ENCODE data around the gene PPP2R5B. TPM values are rescaled to one million over a fixed set of nuclear protein-coding genes. Genes with fewer than 3 reads are reported as not detected.

PPP2R5B gene
- total RNA-seq: 28.3 TPM
- long read RNA-seq, partial matches to known transcripts: 87 of 109 reads
- long read RNA-seq, other reads (novel, unspliced or antisense): 19 of 109 reads

DNA sequence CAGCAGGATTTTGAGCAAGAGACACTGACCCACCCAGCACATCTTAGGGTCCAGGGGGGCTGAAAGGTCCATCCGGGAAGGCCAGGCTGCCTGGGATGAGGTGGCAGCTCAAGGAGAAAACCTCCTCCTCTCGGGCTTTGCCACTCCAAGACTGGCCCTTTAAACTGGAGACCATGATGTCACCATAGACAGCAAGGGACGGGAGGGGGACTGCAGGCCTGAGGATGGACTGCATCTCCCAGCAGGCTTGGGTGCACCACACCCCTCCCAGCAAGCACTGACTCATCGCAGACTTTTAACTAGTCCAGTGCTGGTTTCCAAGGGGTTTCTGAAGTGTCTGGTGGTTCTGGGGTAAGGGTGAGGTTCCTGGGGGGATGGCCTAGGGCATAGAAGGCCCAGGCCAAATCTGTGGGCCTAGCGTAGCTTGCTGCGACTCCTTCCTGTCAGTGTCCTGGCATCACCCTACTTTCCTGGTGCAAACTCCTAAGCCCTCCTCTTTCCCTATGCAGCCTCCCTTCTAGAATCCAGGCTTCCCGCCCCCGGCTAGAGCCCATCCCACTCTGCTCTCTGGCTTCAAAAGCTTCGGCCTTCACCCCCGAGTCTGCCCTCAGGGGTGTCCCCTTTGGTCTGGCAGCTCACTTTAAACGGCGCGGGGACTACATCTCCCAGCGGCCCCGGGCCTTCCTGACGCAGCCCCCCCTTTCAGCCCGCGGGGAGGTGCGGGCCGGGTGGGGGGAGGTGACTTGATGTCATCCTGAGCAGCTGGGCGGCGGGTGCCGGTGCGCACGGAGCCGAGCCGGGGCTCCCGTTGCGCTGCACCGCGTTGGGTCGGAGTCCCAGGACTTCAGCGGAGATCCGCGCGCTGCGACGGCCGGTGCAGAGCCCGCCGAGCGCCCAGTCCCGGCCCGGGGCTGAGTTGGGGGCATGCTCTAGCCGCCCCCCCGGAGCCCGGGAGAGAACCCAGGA is at the start of gene PPP2R5B:
TSS of gene PPP2R5B (plus strand) at position 746 of the 966 bp plus-strand sequence. CDS start 1,046 bp downstream, outside the sequence.
- DNase-seq (ENCODE audit: low spot score): peak; percentile 96

DNA sequence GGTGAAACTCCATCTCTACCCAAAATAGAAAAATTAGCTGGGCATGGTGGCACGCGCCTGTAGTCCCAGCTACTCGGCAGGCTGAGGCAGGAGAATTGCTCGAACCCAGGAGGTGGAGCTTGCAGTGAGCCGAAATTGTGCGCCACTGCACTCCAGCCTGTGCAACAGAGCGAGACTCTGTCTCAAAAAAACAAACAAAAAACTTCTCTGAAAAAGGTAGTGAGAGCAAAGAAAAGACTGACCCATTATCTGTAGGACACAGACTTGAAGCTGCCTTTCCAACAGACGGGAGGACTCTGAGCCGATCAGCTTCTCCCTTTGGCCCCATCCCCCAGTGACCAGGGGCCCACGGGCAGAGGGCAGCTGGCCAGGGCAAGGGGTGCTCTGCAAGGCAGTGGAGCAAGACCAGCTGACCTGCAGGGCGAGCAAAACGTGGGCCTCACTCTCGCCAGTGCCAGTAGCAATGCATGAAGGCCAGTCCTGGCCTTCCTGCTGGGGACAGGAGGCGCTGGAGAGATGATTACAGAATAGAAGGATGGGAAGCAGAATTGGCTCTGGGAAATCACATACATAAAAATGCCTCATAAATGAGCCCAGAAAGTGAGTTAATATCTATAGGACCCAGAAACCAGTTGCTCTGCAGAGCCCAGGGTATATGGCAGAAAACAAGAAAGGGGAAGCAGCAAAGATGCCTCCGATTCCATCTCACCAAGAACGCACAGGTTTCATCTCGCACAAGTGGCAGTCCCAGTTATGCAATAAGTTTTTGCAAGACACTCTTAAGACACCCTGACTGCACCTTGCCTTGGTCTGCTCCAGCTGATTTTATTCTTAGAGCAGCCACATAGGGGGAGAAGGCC is 48.9 kb upstream of the PPP2R5B start:
- DNase-seq (ENCODE audit: low spot score): no peak

DNA sequence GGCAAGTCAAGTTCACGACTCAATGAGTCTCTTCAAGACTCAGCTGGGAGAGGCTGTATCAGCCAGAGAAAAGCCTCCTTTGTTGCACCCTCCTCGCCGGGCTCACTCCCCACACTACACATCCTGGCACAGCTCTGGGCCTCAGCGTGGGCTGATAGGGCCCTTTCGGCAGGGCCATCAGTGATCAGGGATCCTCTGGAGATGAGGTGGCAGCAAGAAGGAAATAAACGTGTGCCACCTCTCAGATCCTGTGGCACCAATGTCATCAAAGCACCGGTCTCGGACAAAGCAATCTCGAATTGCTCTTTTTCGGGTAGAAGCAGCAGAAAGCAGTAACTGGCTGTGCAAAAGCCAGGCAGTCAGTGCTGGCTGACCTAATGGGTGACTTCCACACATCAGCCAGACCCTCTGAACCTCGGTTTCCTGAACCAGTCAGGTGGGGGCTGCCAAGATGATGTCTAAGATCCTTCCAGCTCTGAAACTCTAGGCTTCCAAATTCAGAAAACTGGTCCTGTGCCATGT is 48.2 kb upstream of the PPP2R5B start:
- DNase-seq (ENCODE audit: low spot score): no peak

DNA sequence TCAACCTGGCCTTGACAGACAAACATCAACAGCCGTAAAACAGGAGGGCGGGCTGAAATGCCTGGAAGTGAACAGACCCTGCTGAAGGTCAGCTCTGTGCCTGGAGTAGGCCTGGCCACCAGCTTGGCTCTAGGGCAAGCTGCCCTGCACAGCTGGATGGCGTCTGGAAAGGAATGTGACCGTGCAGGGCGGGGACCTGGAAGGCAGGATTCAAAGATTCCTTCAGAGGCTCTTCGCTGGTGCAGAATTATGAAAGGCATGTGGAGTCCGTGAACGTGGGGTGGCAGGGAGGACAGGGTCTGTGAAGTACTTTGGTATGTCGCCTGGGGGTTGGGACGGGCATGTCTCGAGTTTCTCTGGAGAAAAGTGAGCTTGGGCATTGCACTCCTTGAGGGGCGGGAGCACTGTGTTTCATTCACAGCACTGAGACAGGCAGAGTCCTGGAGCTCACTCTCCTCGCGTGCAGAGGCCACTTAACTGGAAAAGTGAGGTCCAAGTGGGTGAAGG is 47.6 kb upstream of the PPP2R5B start:
- no peak for DNase-seq (ENCODE audit: low spot score)

DNA sequence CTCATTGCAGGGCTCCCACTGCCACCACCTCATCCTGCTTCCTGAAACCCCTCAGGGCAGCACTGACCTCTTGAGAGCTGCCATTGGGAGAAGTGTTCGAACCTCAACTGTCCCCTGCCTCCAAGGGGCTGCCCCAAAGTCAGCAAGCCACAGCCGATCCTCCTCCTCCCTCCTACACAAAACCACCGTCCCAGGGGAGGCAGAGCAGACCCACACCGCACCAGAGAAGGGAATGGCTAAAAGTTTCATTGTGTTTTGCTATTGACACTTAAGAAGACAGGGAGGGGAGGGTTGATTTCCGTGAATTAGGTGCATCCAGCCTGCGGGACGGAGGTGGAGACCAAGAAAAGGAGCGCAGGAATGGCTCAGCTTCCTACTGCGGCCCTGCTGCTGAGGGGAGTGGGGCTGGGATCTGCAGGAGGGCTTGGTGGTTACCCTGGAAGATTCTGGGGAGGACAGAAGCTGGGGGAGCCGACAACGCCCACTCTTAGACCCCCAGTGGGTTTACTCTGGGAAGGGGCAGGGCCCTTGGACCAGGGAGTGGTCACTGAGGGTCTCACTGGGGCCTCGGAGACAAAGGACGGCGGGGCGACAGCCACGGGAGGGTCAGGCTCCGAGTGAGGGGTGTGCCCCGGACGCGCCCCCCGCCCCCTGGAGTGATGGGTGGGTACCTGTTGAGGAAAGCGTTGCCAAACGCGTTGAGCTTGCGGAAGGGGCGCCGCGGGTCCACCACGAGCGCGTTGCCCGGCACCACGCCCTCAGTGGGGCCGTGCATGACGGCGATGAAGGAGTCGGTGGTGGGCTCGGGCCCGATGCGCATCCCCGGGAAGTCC is 46.9 kb upstream of the PPP2R5B start:
- no peak for DNase-seq (ENCODE audit: low spot score)

DNA sequence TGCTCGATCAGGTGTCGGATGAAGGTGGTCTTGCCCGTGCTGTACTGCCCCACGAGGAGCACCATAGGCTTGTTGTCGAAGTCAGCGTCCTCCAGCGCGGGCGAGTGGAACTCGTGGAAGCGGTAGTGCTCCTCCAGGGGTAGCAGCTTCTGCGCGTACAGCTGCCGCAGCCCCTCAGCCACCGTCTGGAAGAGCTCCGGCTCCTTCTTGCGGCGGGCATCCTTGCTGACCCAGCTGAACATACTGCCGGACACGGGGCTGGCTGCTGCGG is 46.3 kb upstream of the PPP2R5B start:
- no peak for DNase-seq (ENCODE audit: low spot score)

DNA sequence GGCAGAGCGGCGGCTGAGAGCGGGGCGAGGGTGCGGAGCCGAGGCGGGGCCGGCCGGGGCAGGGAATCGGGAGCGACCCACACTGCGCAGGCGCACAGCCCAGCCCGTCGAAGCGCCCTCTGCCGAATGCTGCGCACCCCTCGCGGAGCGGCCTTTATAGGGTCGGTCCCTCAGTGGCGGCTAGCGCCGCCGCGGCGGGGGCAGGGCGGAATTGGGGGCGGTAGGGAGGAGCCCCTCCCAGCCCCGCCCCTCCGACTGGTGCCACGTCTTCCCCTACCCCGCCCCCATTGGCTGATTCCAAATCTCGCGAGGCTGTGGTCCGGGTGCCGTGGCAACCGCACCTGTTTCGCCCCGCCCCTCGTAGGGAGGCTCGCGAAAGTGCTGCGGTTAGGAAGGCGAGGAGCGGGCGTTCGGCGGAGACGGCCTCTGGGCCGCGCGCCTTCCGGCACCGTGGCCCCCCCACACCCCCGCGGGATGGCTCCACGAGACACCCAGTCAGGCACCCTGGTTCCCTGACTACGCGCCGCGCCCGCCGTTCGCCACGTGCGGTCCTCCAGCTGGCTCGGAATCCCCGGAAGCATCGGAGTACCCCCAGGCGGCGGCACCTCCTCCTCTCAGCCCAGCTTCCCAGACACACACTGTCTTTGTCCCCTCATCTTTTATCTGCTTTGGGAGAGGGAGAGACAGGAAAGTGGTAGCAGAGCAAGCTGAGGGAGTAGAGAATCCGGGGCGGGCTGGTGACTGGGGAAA is 45.8 kb upstream of the PPP2R5B start, which contains the start of gene EHD1:
TSS of gene EHD1 (minus strand) at position 128 of the 750 bp plus-strand sequence. CDS start 157 bp downstream, outside the sequence.
- peak; percentile 100 for DNase-seq (ENCODE audit: low spot score)

DNA sequence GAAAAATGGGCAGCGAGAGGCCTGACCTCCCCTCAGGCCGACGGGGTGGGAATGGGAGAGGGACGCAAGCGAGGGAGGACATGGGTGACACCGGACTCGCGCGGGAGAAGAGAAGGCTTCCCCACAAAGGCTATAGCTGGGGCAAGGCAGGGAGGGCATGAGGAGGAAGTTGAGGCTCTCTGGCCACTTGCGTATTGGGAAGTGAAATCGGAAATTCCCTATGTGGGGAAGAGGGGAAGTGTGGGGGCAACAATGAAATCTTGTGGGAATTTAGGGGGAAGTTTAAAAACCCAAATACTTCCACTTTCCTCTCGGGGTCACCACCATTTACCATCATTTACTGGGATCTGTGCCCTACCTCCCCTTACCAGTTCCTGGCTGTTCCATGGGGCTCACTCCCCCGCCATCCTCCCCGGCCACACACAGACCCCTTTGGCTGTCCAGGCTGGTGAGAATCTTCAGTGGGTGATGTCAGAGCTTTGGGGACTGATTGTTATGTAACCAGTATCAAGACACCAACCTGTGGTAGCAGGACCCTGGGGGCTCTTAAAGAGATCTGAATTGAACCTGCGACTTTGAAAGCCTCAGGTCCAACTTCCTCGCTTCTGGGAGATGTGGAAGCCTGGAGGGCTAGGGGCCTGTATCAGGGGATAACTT is 45.1 kb upstream of the PPP2R5B start:
- no peak for DNase-seq (ENCODE audit: low spot score)

DNA sequence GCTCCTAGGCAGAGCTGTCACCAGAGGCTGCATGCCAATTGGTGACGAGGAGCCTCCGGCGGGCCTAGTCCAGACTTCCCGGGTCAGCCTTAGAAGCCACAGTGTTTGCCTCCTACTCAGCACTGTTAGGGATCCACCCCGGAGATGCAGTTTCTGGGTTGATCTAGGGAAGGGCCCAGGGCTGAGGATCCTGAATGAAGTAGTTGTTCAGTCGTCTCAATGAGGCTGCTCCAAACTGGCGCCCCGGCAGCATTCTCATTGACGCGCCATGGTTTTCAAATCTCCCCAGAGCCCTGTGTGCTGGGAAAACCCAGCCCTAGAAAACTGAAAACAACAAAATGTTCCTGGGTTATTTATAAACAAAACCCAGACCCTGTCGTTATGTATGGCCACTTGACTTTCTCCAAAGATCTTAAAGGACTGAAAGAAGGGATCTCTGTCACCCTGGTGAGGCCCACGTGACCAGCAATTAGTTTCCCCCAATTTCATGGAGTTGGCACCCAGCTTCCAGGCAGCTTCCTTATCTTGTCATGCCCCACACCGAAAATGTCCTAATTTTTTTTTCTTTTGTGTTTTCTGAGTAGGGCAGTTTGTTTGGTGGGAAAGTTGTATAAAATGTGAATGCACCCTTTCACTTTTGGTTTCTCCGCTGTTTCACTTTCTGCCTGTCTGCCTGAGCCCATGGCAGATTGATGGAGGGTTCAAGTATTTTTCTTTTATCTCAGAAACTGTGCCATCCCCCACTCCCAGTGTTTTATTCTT is 44.1 kb upstream of the PPP2R5B start:
- no peak for DNase-seq (ENCODE audit: low spot score)

DNA sequence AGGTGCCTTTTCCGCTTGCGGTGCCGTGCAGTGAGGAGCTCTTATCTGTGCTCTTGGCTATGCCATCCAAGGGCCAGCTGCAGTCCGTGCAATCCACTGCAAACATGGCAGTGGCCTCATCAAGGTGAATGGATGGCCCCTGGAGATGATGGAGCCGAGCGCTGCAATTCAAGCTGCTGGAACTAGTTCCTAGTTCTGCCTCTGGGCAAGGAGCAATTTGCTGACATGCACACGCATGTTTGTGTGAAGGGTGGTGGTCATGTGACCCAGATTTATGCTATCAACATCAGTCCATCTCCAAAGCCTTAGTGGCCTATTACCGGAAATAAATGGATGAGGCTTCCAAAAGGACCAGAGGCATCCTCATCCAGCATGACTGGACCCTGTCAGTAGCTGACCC is 43.0 kb upstream of the PPP2R5B start:
- DNase-seq (ENCODE audit: low spot score): no peak

DNA sequence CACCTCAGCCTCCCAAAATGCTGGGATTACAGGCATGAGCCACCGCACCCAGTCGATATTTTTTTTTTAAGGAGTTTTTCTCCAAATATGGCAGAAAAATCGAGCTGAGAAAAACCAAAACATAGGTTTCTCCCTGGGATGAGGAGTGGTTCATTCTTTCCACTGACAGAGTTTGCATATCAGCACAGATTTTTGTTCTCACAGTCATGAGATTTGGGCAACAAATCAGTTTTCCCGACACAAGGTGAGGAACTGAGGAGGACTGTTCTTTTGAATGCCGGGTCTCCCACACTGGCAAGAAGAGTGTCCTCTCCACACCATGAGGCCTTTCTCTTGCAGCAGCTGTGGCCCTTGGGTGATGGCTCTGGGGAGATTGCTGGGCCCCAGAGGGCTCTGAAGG is 42.2 kb upstream of the PPP2R5B start:
- no peak for DNase-seq (ENCODE audit: low spot score)

DNA sequence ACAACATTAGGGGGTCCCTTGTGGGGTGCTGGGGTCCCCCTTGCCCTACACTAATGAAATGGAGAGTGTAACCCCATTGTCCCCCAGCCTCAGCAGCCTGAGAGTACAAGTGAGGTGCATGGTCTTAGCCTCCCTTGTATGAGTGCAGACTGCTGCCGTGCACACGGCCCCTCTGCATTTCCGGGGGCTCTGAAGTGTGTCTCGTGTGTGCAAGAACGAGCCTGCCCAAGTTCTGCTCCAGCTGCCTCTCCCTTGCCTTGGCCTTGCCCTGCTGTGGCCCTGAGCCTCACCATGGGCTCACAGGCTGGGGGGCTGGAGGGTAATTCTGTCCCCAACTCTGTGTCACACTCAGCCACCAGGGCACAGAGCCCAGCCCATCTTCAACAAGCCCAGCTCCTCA is 40.9 kb upstream of the PPP2R5B start:
- no peak for DNase-seq (ENCODE audit: low spot score)

DNA sequence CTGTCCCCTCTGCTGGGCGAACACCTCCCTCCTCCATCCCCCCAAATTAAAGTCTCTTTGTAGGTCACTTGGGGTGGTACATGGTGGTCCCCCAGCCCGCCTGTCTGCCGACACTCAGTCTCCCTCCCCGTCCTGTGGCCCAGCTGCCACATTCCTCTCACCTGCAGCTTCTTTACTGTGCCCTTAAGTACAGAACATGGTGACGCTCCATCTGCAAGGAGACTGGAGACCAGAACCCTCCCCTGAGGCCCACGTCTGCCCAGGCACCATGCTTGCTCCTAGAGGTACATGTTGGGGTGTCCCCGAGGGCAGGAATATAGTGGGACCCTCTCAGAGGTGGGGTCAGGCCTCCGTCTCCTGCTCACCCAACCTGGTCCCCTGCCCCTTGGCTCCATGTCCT is 40.5 kb upstream of the PPP2R5B start:
- no peak for DNase-seq (ENCODE audit: low spot score)

DNA sequence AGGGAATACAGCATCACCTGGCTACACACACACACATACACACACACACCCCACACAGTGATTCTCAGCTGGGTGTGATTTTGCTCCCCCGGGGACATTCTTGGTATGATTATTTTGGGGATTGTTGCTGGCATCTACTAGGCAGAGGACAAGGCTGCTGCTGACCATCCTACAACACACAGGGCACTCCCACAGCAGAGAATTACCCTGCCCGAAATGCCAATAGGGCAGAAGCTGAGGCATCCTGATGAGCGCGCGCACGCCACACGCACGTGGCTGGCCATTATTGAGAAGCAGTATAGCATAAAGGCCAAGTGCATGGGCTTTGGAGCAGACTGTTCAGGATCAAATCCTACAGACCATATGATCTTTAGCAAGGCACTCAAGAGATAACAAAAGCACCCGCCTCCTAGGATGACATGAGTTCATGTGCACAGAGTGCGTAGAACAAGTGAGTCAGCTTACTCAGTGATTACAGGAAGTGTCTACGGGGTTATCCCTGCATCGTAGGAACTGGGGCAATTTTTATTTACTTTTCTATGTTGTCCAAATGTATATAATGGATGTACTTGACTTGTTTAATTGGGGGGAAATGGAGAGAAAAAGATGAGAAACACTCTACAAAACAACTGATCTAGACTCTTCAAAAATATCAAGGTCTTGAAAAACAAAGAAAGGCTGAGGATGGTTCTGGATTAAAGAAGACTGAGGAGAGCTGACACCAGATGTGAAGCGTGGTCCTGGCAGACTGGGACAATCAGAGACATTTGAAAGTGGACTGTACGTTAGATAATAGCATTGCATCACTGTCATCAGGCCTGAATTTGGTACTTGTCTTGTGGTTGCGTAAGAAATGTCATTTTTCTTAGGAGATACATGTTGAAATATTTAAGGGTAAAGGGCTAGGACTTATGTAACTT is 38.9 kb upstream of the PPP2R5B start:
- DNase-seq (ENCODE audit: low spot score): no peak

DNA sequence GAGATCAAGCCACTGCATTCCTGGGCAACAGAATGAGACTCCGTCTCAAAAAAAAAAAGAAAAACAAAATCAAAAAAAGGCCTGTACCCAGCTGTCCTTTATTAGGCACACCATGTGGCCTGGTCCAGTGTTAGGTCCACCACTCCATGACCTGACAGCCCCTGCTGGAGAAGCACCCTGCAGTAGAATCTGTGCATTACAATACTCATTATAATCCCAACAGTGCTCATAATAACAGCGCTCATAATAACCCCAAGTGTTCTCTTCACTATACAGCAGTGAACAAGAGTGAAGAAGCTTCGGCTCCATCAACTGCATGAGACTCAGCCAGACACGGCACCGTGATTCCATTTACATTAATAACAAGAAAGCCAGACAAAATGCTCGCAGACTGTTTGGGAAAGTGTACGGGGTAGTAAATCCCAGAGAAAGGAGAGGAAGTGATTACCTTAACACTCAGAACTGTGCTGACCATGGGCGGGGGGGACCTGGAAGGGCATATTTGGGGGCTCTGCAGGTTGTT is 37.2 kb upstream of the PPP2R5B start:
- no peak for DNase-seq (ENCODE audit: low spot score)

DNA sequence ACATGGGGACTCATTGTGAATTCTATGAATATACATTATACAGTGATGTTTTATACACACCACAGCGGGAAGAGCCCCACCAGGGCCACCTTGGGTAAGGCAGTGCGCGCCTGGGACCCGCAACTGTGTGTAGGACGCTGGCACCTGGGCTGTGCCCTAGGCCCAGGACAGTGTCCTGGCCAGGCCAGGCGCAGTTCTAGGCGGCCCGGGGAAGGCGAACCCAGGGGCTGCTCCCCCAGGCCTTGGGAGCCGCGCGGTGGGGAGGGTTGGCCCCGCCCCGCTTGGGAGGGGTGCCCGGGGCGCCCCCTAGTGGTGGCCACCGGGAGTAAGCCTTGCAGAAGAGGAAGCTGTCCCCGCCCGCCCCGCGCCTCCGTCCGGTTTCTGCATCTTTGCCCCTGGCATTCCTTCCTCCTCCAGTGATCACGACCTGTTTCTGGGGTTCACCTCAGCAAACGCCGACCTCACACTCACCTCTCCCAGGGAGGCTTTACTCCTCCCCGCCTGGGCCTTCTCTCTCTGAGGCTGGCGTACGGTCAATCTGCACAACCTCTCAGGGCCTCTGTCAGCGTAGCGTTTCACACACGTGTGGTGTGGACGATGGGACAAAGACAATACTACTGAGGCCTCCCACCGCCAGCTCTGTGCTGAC is 36.6 kb upstream of the PPP2R5B start:
- peak; percentile 97 for DNase-seq (ENCODE audit: low spot score)

DNA sequence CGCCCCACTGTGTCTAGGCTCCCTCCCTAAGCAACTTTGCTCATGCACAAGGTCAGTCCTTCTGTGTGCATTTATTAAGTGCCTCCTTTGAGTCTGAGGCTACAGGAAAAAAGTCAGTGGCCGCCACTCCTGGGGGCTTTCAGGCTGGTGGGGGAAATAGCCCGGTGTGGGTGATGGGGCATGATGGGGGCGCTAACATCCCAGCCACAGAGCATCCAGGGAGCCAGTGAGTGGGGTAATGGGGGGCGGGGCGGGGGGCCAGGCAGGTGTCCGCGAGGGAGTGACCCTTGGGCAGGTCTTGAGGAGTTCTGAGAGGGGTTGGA is 36.1 kb upstream of the PPP2R5B start:
- DNase-seq (ENCODE audit: low spot score): no peak
